GM18519 (cell line): ENCODE data around the gene FOXD4L4.
"Not testable (repeated sequence)": the region's sequence is repeated elsewhere in the genome, so short reads cannot be mapped to it uniquely, and the experiment has no call there.

Experiments used
- ATAC-seq: cut with Tn5 transposase; IDR thresholded peaks from one replicate; pipeline ENCODE4 v1.9.1; 2021; ENCODE audit warnings: mild to moderate bottlenecking, moderate library complexity; ENCODE audit not compliant: unreplicated experiment, low FRiP score

FOXD4L4 gene

GRCh38 chr9:65737096-65737564, at the start of gene FOXD4L4:
TSS of gene FOXD4L4 (plus strand) at chr9:65737146. CDS start at chr9:65737146, 0 bp downstream.
- ATAC-seq = not testable (repeated sequence)

DNA sequence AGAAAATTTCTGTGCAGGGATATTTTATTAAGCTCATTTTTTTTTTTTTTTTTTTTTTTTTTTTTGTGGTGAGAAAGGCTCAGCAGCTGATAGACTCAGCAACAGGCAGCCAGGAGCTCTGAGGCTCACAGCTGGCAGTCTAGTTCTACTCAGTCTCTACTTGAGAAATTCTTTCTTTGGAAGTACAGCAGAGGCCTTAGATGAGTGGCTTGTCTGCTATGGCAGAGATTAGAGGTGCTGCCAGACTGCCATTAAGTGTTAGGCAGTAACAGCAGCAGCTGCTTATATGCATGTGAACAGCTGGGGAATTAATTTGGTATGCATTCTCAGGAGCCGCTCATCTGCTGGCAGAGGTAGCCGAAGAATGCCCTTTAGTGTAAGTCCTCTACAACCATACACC, 33.4 kb upstream of the FOXD4L4 start:
- ATAC-seq = not testable (repeated sequence)

GRCh38 chr9:65714445-65714844, 22.5 kb upstream of the FOXD4L4 start:
- not testable (repeated sequence) for ATAC-seq

DNA sequence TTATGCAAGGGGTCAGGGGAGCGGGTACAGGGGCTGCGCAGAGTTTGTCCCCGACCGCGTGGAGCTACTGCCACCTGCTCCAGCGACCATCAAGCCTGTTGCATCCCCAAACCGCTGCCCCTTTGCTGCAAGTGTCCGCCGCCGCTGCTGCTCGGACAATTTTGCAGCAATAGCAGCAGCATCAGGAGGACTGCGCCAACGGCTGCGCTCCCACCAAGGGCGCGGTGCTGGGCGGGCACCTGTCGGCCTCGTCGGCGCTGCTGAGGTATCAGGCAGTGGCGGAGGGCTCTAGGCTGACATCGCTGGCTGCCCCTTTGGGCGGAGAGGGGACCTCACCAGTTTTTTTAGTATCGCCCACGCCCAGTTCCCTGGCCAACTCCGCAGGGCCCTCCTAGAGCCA, 1.2 kb downstream of the FOXD4L4 start:
- ATAC-seq = not testable (repeated sequence)
